Heart right ventricle (tissue), 16 donors: ENCODE results near the gene AVPR2. TPM values are rescaled to one million over a fixed set of nuclear protein-coding genes. Genes with fewer than 3 reads are reported as not detected.
A peak's percentile ranks its signal among the peaks of the same experiment; 100 is the strongest.

Experiments
- ATAC-seq, 8 donors: fragments of 200-7000 bp; cut with Tn5 transposase; one replicate each; pipeline ENCODE4 v1.9.1; 2020; ENCODE audit warnings: mild to moderate bottlenecking in 8 of 8, moderate library complexity in 8 of 8, moderate number of reproducible peaks in 1 of 8
- DNase-seq, 2 donors: peaks; one replicate each; pipeline ENCODE4 v3.0.0-alpha.2; 2020
- H3K27ac ChIP-seq, 10 donors: fragments of 200-600 bp; sonication (generic) in 2 of 10; one replicate each; pipeline versions ENCODE4 v1.5.0 to v1.8.0; 2020 to 2022; ENCODE audit warnings: mild to moderate bottlenecking in 3 of 10
- H3K27me3 ChIP-seq, 7 donors: fragments of 200-600 bp; one replicate each; pipeline ENCODE4 v1.8.0; 2021 to 2022; ENCODE audit warnings: mild to moderate bottlenecking in 2 of 7
- H3K36me3 ChIP-seq, 9 donors: fragments of 200-600 bp; sonication (generic) in 1 of 9; one replicate each; pipeline versions ENCODE4 v1.5.0 to v1.8.0; 2020 to 2022; ENCODE audit warnings: mild to moderate bottlenecking in 2 of 9
- H3K4me1 ChIP-seq, 9 donors: fragments of 200-600 bp; sonication (generic) in 1 of 9; one replicate each; pipeline versions ENCODE4 v1.5.0 to v1.8.0; 2020 to 2022; ENCODE audit warnings: mild to moderate bottlenecking in 4 of 9
- H3K4me3 ChIP-seq, 10 donors: fragments of 200-600 bp; sonication (generic) in 2 of 10; one replicate each; pipeline versions ENCODE4 v1.5.0 to v1.8.0; 2020 to 2022; ENCODE audit warnings: mild to moderate bottlenecking in 7 of 10, moderate library complexity in 2 of 10
- H3K9me3 ChIP-seq, 11 donors: fragments of 200-600 bp in 10 of 11; sonication (generic) in 2 of 11; one replicate each; pipeline versions ENCODE4 v1.5.0 to v1.8.0; 2013 to 2022; ENCODE audit warnings: mild to moderate bottlenecking in 2 of 11, control low read depth in 1 of 11, moderate library complexity in 1 of 11
- CTCF ChIP-seq, 9 donors: fragments of 200-600 bp; sonication (generic) in 2 of 9; IDR thresholded peaks; one replicate each; pipeline versions ENCODE4 v1.5.0 to v1.8.0; 2021 to 2022; ENCODE audit warnings: antibody characterized with exemption in 9 of 9, mild to moderate bottlenecking in 5 of 9, moderate library complexity in 1 of 9
- WGBS, 2 donors: extraction: QIAGEN DNeasy Blood & Tissue Kit; methylation state at CpG; one replicate each; pipeline ENCODE4 v1.1.7; 2013; ENCODE audit warnings: inconsistent platforms in 1 of 2; 5-methylcytosine and 5-hydroxymethylcytosine counted together
- intact Hi-C, 10 donors: fragments of 100-400 bp; cut with DNase I; formaldehyde crosslinking; loops; one replicate each; pipeline versions ENCODE4 v1.11.1 to v1.14.2; 2022
- polyA plus RNA-seq, 2 donors: library from polyadenylated mRNA; stranded (reverse); fragments of 200-250 nt; gene quantifications; one replicate each; pipeline ENCODE4 v1.2.3, GENCODE V29; 2013
- total RNA-seq, 10 donors: library from RNA; stranded (reverse); fragmentation: NEBNext Ultra II Directional in 3 of 10; extraction: Animal tissue kit (Norgen Biotek cat#: 25700) in 3 of 10; gene quantifications; one replicate each; pipeline versions ENCODE4 v1.2.1 to v1.2.4, GENCODE V29; 2021 to 2023
- donor health status: Arrhythmogenic right ventricular cardiomyopathy.
- donor health status: ischemic (EF 13 %, LVEDD 7.1; RV severe dilation, severe dysfunction).
- donor health status: healthy with polysubstance abuse.
- donor health status: DM: no; HTN: yes; CAD: no.
- donor health status: DM: no; HTN: no; CAD: no.
- donor health status: ischemic (EF 25% LVEDD 6.9; RV normal size, moderate dysfunction).
- donor health status: ischemic (EF 25% LVEDD 5.7; RV mildly dilated, moderate dysfunction).
- donor health status: healthy.
- donor health status: DM: yes; HTN: yes; CAD: no.
- donor health status: Ischemic cardiomyopathy.
- donor health status: ischemic (EF 35%, LVEDD 5.7; RV mildly dilated, moderate dysfunction).
- donor health status: nonischemic (EF 11% LVEDD 7.7; RV severe dilation, severe dysfunction).
- donor health status: DM: yes; HTN: yes; CAD: no.
- donor health status: PGD.
- donor health status: ischemic (EF 29% LVEDD 5.4; RV normal size, mild dysfunction).
- donor health status: nonischemic (EF 23%, LVEDD 6.1; RV moderate dilation, normal function).

Gene AVPR2
- total and polyA plus RNA-seq, 12 donors = 1.4 to 8.9 (median 2.4) TPM

GRCh38 chrX:153927922-153928760 lies 23.7 kb downstream of the AVPR2 start:
- peak; percentile 92 to 94 for DNase-seq
- ATAC-seq = peak; percentile 90 to 95 (median 93)
- WGBS, 2 donors = 0 to 1% methylated on average over 39 to 65 of the region's 76 CpGs
- Histone ChIP-seq H3K27me3 (peaks cover 0 to 36% (median 0%) of the 10 kb centered on the region in 7 donors), H3K4me3 (peak overlapping the region; percentile 44 to 71 (median 60)), H3K9me3 (no peaks in the 10 kb centered on the region), H3K36me3 (peaks cover 0 to 35% (median 0%) of the 10 kb centered on the region in 9 donors), H3K4me1 (peaks cover 0 to 65% (median 49%) of the 10 kb centered on the region in 9 donors), H3K27ac (peak overlapping the region; percentile 94 to 99 (median 97))
- intact Hi-C loops = loop anchor here in 4 of 10 donors (10.0 kb wide), 2 partner anchors 113 to 133 kb away; partner anchors contain the start of genes IDH3G (in 3 of the 4) and SSR4 (in 3 of the 4)
- peak in 7 of 9 donors; percentile 7 to 46 (median 22) for TF ChIP-seq CTCF (IDR thresholded peaks at IDR 0.05)

GRCh38 chrX:153928846-153929245 lies 24.4 kb downstream of the AVPR2 start:
- intact Hi-C loops = loop anchor here in 4 of 10 donors (10.0 kb wide), 2 partner anchors 114 to 134 kb away; partner anchors contain the start of genes IDH3G (in 3 of the 4) and SSR4 (in 3 of the 4)
- H3K4me3 ChIP-seq = peak overlapping the region in 7 of 10 donors; percentile 30 to 47 (median 40)
- ATAC-seq (no peak), DNase-seq (no peak)
- peak overlapping the region in 9 of 10 donors; percentile 37 to 99 (median 72) for H3K27ac ChIP-seq
- WGBS, 2 donors = 40 to 42% methylated on average over 9 of the region's 9 CpGs
- H3K27me3 ChIP-seq = peaks cover 0 to 29% (median 0%) of the 10 kb centered on the region in 7 donors
- peaks cover 0 to 40% (median 0%) of the 10 kb centered on the region in 9 donors for H3K36me3 ChIP-seq
- peaks cover 0 to 64% (median 46%) of the 10 kb centered on the region in 9 donors for H3K4me1 ChIP-seq
- no peaks in the 10 kb centered on the region for H3K9me3 ChIP-seq
- TF ChIP-seq CTCF (IDR thresholded peaks at IDR 0.05) = no peak

GRCh38 chrX:153929576-153929975 lies 25.1 kb downstream of the AVPR2 start:
- H3K27me3 ChIP-seq = peaks cover 0 to 22% (median 0%) of the 10 kb centered on the region in 7 donors
- H3K36me3 ChIP-seq = peaks cover 0 to 40% (median 0%) of the 10 kb centered on the region in 9 donors
- intact Hi-C loops = loop anchor here in 4 of 10 donors (10.0 kb wide), 2 partner anchors 115 to 135 kb away; partner anchors contain the start of genes IDH3G (in 3 of the 4) and SSR4 (in 3 of the 4)
- no peak for DNase-seq
- no peak for TF ChIP-seq CTCF (IDR thresholded peaks at IDR 0.05)
- no peak for ATAC-seq
- peaks cover 0 to 61% (median 43%) of the 10 kb centered on the region in 9 donors for H3K4me1 ChIP-seq
- 72 to 79% methylated on average over 10 of the region's 10 CpGs for WGBS, 2 donors
- H3K9me3 ChIP-seq = no peaks in the 10 kb centered on the region
- peak overlapping the region in 9 of 10 donors; percentile 28 to 99 (median 72) for H3K27ac ChIP-seq
- H3K4me3 ChIP-seq = peak overlapping the region in 3 of 10 donors; percentile 40 to 47 (median 41)
